HG03378 (cell line): Measurements from ENCODE around the gene GDF2.

Source experiments
- ATAC-seq: cut with Tn5 transposase; IDR thresholded peaks from one replicate; pipeline ENCODE4 v1.9.1; 2021; ENCODE audit warnings: mild to moderate bottlenecking, moderate library complexity; ENCODE audit not compliant: unreplicated experiment

The GDF2 gene

GRCh38 chr10:47311193-47311931 is 10.9 kb upstream of the GDF2 start:
- no peak for ATAC-seq

- ATAC-seq: no peak
These were observed 10.2 kb upstream of the GDF2 start for GRCh38 chr10:47311932-47312662.

- no peak for ATAC-seq
These were observed 9.6 kb upstream of the GDF2 start for GRCh38 chr10:47312663-47312995.

- ATAC-seq: no peak
These were observed 7.8 kb upstream of the GDF2 start for GRCh38 chr10:47314416-47314970.

GRCh38 chr10:47315421-47315820 is 6.8 kb upstream of the GDF2 start:
- no peak for ATAC-seq

GRCh38 chr10:47316131-47316530 is 6.1 kb upstream of the GDF2 start:
- no peak for ATAC-seq

GRCh38 chr10:47317251-47317650 is 5.0 kb upstream of the GDF2 start:
- no peak for ATAC-seq

GRCh38 chr10:47318706-47319105 is 3.5 kb upstream of the GDF2 start:
- no peak for ATAC-seq

- ATAC-seq: no peak
These were observed 2.5 kb upstream of the GDF2 start for GRCh38 chr10:47319784-47320183.

GRCh38 chr10:47320812-47321211 is 1.4 kb upstream of the GDF2 start:
- no peak for ATAC-seq

- no peak for ATAC-seq
These were observed 596 bp upstream of the GDF2 start for GRCh38 chr10:47321521-47322195.

- ATAC-seq: no peak
These were observed 833 bp downstream of the GDF2 start for GRCh38 chr10:47323087-47323486.

GRCh38 chr10:47323636-47324296 is 1.5 kb downstream of the GDF2 start:
- no peak for ATAC-seq

- ATAC-seq: no peak
These were observed 3.3 kb downstream of the GDF2 start for GRCh38 chr10:47325303-47326291.

GRCh38 chr10:47326306-47326926 is 4.2 kb downstream of the GDF2 start:
- no peak for ATAC-seq

GRCh38 chr10:47326927-47327330 is 4.7 kb downstream of the GDF2 start:
- ATAC-seq: no peak

GRCh38 chr10:47329855-47330254 is 7.6 kb downstream of the GDF2 start:
- ATAC-seq: no peak

- no peak for ATAC-seq
These were observed 8.1 kb downstream of the GDF2 start for GRCh38 chr10:47330366-47330765.

GRCh38 chr10:47330804-47331203 is 8.6 kb downstream of the GDF2 start:
- ATAC-seq: no peak

GRCh38 chr10:47331491-47331890 is 9.2 kb downstream of the GDF2 start:
- no peak for ATAC-seq
